ENCODE data around the gene GAB2. TPM values are rescaled to one million over a fixed set of nuclear protein-coding genes. Genes with fewer than 3 reads are reported as not detected.
A peak's percentile ranks its signal among the peaks of the same experiment; 100 is the strongest.

GAB2 gene
- total and polyA plus RNA-seq, 2 of the 13 experiments (the other 11 are each of a cell fraction or from before 2014, with no cell fraction given) = 4.1 to 8.6 TPM

- TF ChIP-seq ZNF709 (CRISPR knock-in tag; IDR thresholded peaks at IDR 0.05) (no peak), ZNF430 (CRISPR knock-in tag; IDR thresholded peaks at IDR 0.05) (peak; percentile 65; the same call in 1 of the 2 replicates), ZNF24 (IDR thresholded peaks at IDR 0.05) (peak; percentile 42; the same call in 1 of the 2 replicates), HINFP (CRISPR knock-in tag; IDR thresholded peaks at IDR 0.05; ENCODE audit: low read depth) (peak; percentile 74; the same call in 1 of the 2 replicates), ZNF44 (CRISPR knock-in tag; IDR thresholded peaks at IDR 0.05) (no peak), ZNF205 (CRISPR knock-in tag; IDR thresholded peaks at IDR 0.05) (peak; percentile 88), WIZ (CRISPR knock-in tag; IDR thresholded peaks at IDR 0.05) (0 out of 2 replicates have a peak, but pooled peaks have one; percentile 38), SOX5 (CRISPR knock-in tag; IDR thresholded peaks at IDR 0.05; ENCODE audit: borderline replicate concordance) (peak; percentile 98), MIER2 (CRISPR knock-in tag; IDR thresholded peaks at IDR 0.05) (peak; percentile 84), GATAD1 (CRISPR knock-in tag; IDR thresholded peaks at IDR 0.05) (peak; percentile 83), AKAP8 (CRISPR knock-in tag; IDR thresholded peaks at IDR 0.05) (no peak; the same call in 1 of the 2 replicates), ATAD3A (CRISPR knock-in tag; IDR thresholded peaks at IDR 0.05) (no peak), THAP8 (CRISPR knock-in tag; IDR thresholded peaks at IDR 0.05; ENCODE audit: borderline replicate concordance) (no peak), GABPB1 (CRISPR knock-in tag; IDR thresholded peaks at IDR 0.05) (peak; percentile 84), ZBTB37 (CRISPR knock-in tag; IDR thresholded peaks at IDR 0.05) (no peak), CSRNP1 (CRISPR knock-in tag; IDR thresholded peaks at IDR 0.05) (peak; percentile 26; the same call in 1 of the 2 replicates), ATF4 (CRISPR knock-in tag; IDR thresholded peaks at IDR 0.05) (peak; percentile 90 to 100), RAD21 (CRISPR knock-in tag; IDR thresholded peaks at IDR 0.05) (no peak), THAP11 (CRISPR knock-in tag; IDR thresholded peaks at IDR 0.05) (peak; percentile 89), ZBTB43 (CRISPR knock-in tag; conservative IDR thresholded peaks at IDR 0.05) (no peak; the same call in 1 of the 2 replicates), CEBPB (IDR thresholded peaks at IDR 0.05; ENCODE audit: borderline replicate concordance, low read depth, low read length) (peak; percentile 100), RAD51 (IDR thresholded peaks at IDR 0.05; ENCODE audit: borderline replicate concordance) (no peak)
Measured at GRCh38 chr11:78290293-78291176, 127.1 kb downstream of the GAB2 start (continued).
